ENCODE data around the gene RAP1GAP2.

RAP1GAP2 gene

GRCh38 chr17:2786176-2786881 lies 9.9 kb upstream of the RAP1GAP2 start:
- DNase-seq (ENCODE audit: low read depth): peak; percentile 82

GRCh38 chr17:2789700-2790099 lies 6.5 kb upstream of the RAP1GAP2 start:
- no peak for DNase-seq (ENCODE audit: low read depth)

GRCh38 chr17:2792366-2793169 lies 3.7 kb upstream of the RAP1GAP2 start:
- peak; percentile 49 for DNase-seq (ENCODE audit: low read depth)

- DNase-seq (ENCODE audit: low read depth): no peak
These were observed 2.0 kb upstream of the RAP1GAP2 start for GRCh38 chr17:2794111-2794803.

GRCh38 chr17:2795441-2796163 lies 636 bp upstream of the RAP1GAP2 start:
- DNase-seq (ENCODE audit: low read depth): no peak

- DNase-seq (ENCODE audit: low read depth): no peak
These were observed 988 bp downstream of the RAP1GAP2 start for GRCh38 chr17:2797226-2797625.

GRCh38 chr17:2797637-2798036 lies 1.4 kb downstream of the RAP1GAP2 start:
- DNase-seq (ENCODE audit: low read depth): no peak

GRCh38 chr17:2798188-2798587 lies 1.9 kb downstream of the RAP1GAP2 start:
- DNase-seq (ENCODE audit: low read depth): no peak

GRCh38 chr17:2798678-2799077 lies 2.4 kb downstream of the RAP1GAP2 start:
- DNase-seq (ENCODE audit: low read depth): no peak

GRCh38 chr17:2799653-2800052 lies 3.4 kb downstream of the RAP1GAP2 start:
- no peak for DNase-seq (ENCODE audit: low read depth)

GRCh38 chr17:2800367-2800766 lies 4.1 kb downstream of the RAP1GAP2 start:
- DNase-seq (ENCODE audit: low read depth): no peak

- no peak for DNase-seq (ENCODE audit: low read depth)
These were observed 5.6 kb downstream of the RAP1GAP2 start for GRCh38 chr17:2801841-2802240.

- no peak for DNase-seq (ENCODE audit: low read depth)
These were observed 6.3 kb downstream of the RAP1GAP2 start for GRCh38 chr17:2802574-2802973.

GRCh38 chr17:2803386-2803785 lies 7.1 kb downstream of the RAP1GAP2 start:
- no peak for DNase-seq (ENCODE audit: low read depth)

GRCh38 chr17:2803971-2804370 lies 7.7 kb downstream of the RAP1GAP2 start:
- DNase-seq (ENCODE audit: low read depth): no peak

GRCh38 chr17:2804912-2805311 lies 8.7 kb downstream of the RAP1GAP2 start:
- no peak for DNase-seq (ENCODE audit: low read depth)

GRCh38 chr17:2805961-2806360 lies 9.7 kb downstream of the RAP1GAP2 start:
- no peak for DNase-seq (ENCODE audit: low read depth)

- no peak for DNase-seq (ENCODE audit: low read depth)
These were observed 12.4 kb downstream of the RAP1GAP2 start for GRCh38 chr17:2808367-2809335.

GRCh38 chr17:2809337-2809736 lies 13.1 kb downstream of the RAP1GAP2 start:
- no peak for DNase-seq (ENCODE audit: low read depth)

GRCh38 chr17:2814049-2814448 lies 17.8 kb downstream of the RAP1GAP2 start:
- DNase-seq (ENCODE audit: low read depth): no peak

Data from stimulated activated CD8-positive, alpha-beta memory T cell treated with anti-CD3 and anti-CD28 coated beads, Interleukin-12 subunit alpha, Interleukin-12 subunit beta, amount 100 ng/mL, for 1 hour (primary cell).